Upper lobe of left lung (tissue), 4 donors: ENCODE results near the gene TMEM141.

Experiments used
- CTCF ChIP-seq, 6 experiments: fragments of 450-650 bp in 4 of 6; fragments of 200-600 bp in 2 of 6; sonication (generic) in 2 of 6; IDR thresholded peaks; one replicate each; pipeline ENCODE4 v1.5.1; 2016 to 2019; ENCODE audit warnings: antibody characterized with exemption in 6 of 6
- POLR2A ChIP-seq, 4 donors: fragments of 450-650 bp; IDR thresholded peaks; one replicate each; pipeline ENCODE4 v1.5.1; 2016 to 2017; ENCODE audit warnings: antibody characterized with exemption in 4 of 4, mild to moderate bottlenecking in 2 of 4

GRCh38 chr9:136757328-136757727, 33.8 kb upstream of the TMEM141 start:
- TF ChIP-seq CTCF (IDR thresholded peaks at IDR 0.05): no peak
- TF ChIP-seq POLR2A (IDR thresholded peaks at IDR 0.05): no peak
